ENCODE measurements around the gene DAPL1.

GRCh38 chr2:158815166-158815565 is 20.0 kb downstream of the DAPL1 start:
- TF ChIP-seq CTCF (IDR thresholded peaks at IDR 0.05; ENCODE audit: low read depth, low read length) (no peak), EZH2phosphoT487 (IDR thresholded peaks at IDR 0.05; ENCODE audit: low read depth) (no peak)

All from OCI-LY3 (cell line).